Prostate gland (tissue), 2 donors: ENCODE data around the gene GATAD2B.

Experiments used
- CTCF ChIP-seq, 4 experiments: fragments of 200-600 bp in 2 of 4; fragments of 450-650 bp in 2 of 4; sonication (generic) in 2 of 4; IDR thresholded peaks; 1 replicate in 3 of 4; 2 replicates in 1 of 4; pipeline ENCODE4 v1.5.1; 2016 to 2019; ENCODE audit warnings: antibody characterized with exemption in 4 of 4, mild to moderate bottlenecking in 2 of 4, moderate library complexity in 2 of 4
- POLR2A ChIP-seq: fragments of 450-650 bp; IDR thresholded peaks from one replicate; pipeline ENCODE4 v1.6.1; 2016; ENCODE audit warnings: antibody characterized with exemption, mild to moderate bottlenecking
- POLR2AphosphoS5 ChIP-seq: sonication (generic); formaldehyde crosslinking; IDR thresholded peaks from one replicate; pipeline ENCODE4 v1.6.1; 2017; ENCODE audit warnings: antibody characterized with exemption

- TF ChIP-seq POLR2A (no peak), POLR2AphosphoS5 (no peak), CTCF (IDR thresholded peaks at IDR 0.05) (no peak)
Observed at GRCh38 chr1:153799016-153799415, 123.8 kb downstream of the GATAD2B start.
